Neural cell (in vitro differentiated cells): Measurements from ENCODE around the gene SLC37A1. TPM values are rescaled to one million over a fixed set of nuclear protein-coding genes. Genes with fewer than 3 reads are reported as not detected.

Experiments used
- H2AFZ ChIP-seq: fragments of 200-600, 300-800 bp; sonication (generic), shearing (Covaris generic); 2 replicates; pipeline ENCODE4 v1.6.0; 2014; ENCODE audit warnings: low read depth, mild to moderate bottlenecking, antibody characterized with exemption, low read length, moderate library complexity
- H3F3A ChIP-seq: fragments of 200-600 bp; shearing (Covaris generic); 2 replicates; pipeline ENCODE4 v1.6.1; 2016; ENCODE audit warnings: mild to moderate bottlenecking, moderate library complexity, mixed read lengths, antibody characterized with exemption, low read length; ENCODE audit not compliant: insufficient read depth, poor library complexity, severe bottlenecking
- H3K27ac ChIP-seq: fragments of 200-600, 300-800 bp; sonication (generic), shearing (Covaris generic); 2 replicates; pipeline ENCODE4 v1.5.1; 2014; ENCODE audit warnings: mild to moderate bottlenecking, low read length, moderate library complexity
- H3K27me3 ChIP-seq: fragments of 300-800, 200-600 bp; sonication (generic), shearing (Covaris generic); 2 replicates; pipeline ENCODE4 v1.6.0; 2014; ENCODE audit warnings: mild to moderate bottlenecking, low read depth, low read length, moderate library complexity; ENCODE audit not compliant: insufficient read depth
- H3K36me3 ChIP-seq: fragments of 300-800, 200-600 bp; sonication (generic), shearing (Covaris generic); 2 replicates; pipeline ENCODE4 v1.5.1; 2014; ENCODE audit warnings: mild to moderate bottlenecking, antibody characterized with exemption, low read length, moderate library complexity; ENCODE audit not compliant: insufficient read depth
- H3K4me2 ChIP-seq: fragments of 300-800, 200-600 bp; sonication (generic), shearing (Covaris generic); 2 replicates; pipeline ENCODE4 v1.6.0; 2014; ENCODE audit warnings: mild to moderate bottlenecking, low read length
- H3K4me3 ChIP-seq: fragments of 300-800, 200-600 bp; sonication (generic), shearing (Covaris generic); 2 replicates; pipeline ENCODE4 v1.5.1; 2014; ENCODE audit warnings: mild to moderate bottlenecking, low read length, moderate library complexity
- H3K79me2 ChIP-seq: fragments of 200-600 bp; shearing (Covaris generic); replicated peaks from 2 replicates; pipeline ENCODE4 v1.6.0; 2014; ENCODE audit warnings: mild to moderate bottlenecking, low read length, moderate library complexity; ENCODE audit not compliant: insufficient read depth
- H3K9ac ChIP-seq: fragments of 300-800, 200-600 bp; sonication (generic), shearing (Covaris generic); 2 replicates; pipeline ENCODE4 v1.6.1; 2016; ENCODE audit warnings: mild to moderate bottlenecking, low read length, mixed read lengths
- H3K9me2 ChIP-seq: fragments of 200-600 bp; shearing (Covaris generic); 2 replicates; pipeline ENCODE4 v1.6.1; 2016; ENCODE audit warnings: mild to moderate bottlenecking, low read length, mixed read lengths; ENCODE audit not compliant: insufficient read depth
- H3K9me3 ChIP-seq: fragments of 200-600, 300-800 bp; sonication (generic), shearing (Covaris generic); 2 replicates; pipeline ENCODE4 v1.6.1; 2016; ENCODE audit warnings: mild to moderate bottlenecking, mixed run types, low read length, moderate library complexity, mixed read lengths
- H4K20me1 ChIP-seq: fragments of 200-600 bp; shearing (Covaris generic); 2 replicates; pipeline ENCODE4 v1.6.1; 2016; ENCODE audit warnings: mild to moderate bottlenecking, mixed run types; ENCODE audit not compliant: insufficient read depth
- CTCF ChIP-seq: fragments of 450-650 bp; IDR thresholded peaks from 2 replicates; pipeline ENCODE4 v1.5.1; 2014; ENCODE audit warnings: antibody characterized with exemption, mild to moderate bottlenecking, moderate library complexity; ENCODE audit not compliant: poor library complexity, severe bottlenecking
- EP300 ChIP-seq: fragments of 450-650 bp; conservative IDR thresholded peaks from 2 replicates; pipeline ENCODE4 v1.6.1; 2014; ENCODE audit warnings: antibody characterized with exemption, mild to moderate bottlenecking, moderate library complexity; ENCODE audit not compliant: poor library complexity, severe bottlenecking
- EZH2 ChIP-seq: fragments of 200-600, 300-800 bp; shearing (Covaris generic), sonication (generic); IDR thresholded peaks from 2 replicates; pipeline ENCODE4 v1.6.1; 2014; ENCODE audit warnings: antibody characterized with exemption, low read length, borderline replicate concordance, mild to moderate bottlenecking; ENCODE audit not compliant: insufficient read depth, poor library complexity, severe bottlenecking
- MXI1 ChIP-seq: fragments of 450-650 bp; conservative IDR thresholded peaks from 2 replicates; pipeline ENCODE4 v1.6.1; 2014; ENCODE audit warnings: antibody characterized with exemption, mild to moderate bottlenecking; ENCODE audit not compliant: poor library complexity, severe bottlenecking
- POLR2AphosphoS5 ChIP-seq: IDR thresholded peaks from 2 replicates; pipeline ENCODE4 v1.6.1; 2012
- RAD21 ChIP-seq: fragments of 450-650 bp; conservative IDR thresholded peaks from 2 replicates; pipeline ENCODE4 v1.6.1; 2014; ENCODE audit warnings: antibody characterized with exemption, mild to moderate bottlenecking, moderate library complexity
- SMC3 ChIP-seq: fragments of 450-650 bp; conservative IDR thresholded peaks from 2 replicates; pipeline ENCODE4 v1.6.1; 2014; ENCODE audit warnings: antibody characterized with exemption, mild to moderate bottlenecking, moderate library complexity; ENCODE audit not compliant: poor library complexity
- TAF1 ChIP-seq: IDR thresholded peaks from 2 replicates; pipeline ENCODE4 v1.6.1; 2012; ENCODE audit warnings: low read depth
- polyA minus RNA-seq: library from RNA; depleted of rRNA, polyadenylated mRNA; stranded (reverse); fragments of >200 nt; gene quantifications from 2 replicates; pipeline ENCODE4 v1.2.3, GENCODE V29; 2014
- polyA plus RNA-seq: library from polyadenylated mRNA; depleted of rRNA; stranded (reverse); fragments of >200 nt; gene quantifications from 2 replicates; pipeline ENCODE4 v1.2.3, GENCODE V29; 2014
- TF ChIP-seq, protein P1 (sequence below): IDR thresholded peaks from 2 replicates; pipeline ENCODE4 v1.6.1; 2012; ENCODE audit warnings: borderline replicate concordance

Gene SLC37A1
- polyA plus RNA-seq (60.7 and 64.4 TPM in 2 replicates), polyA minus RNA-seq (67.8 and 75.7 TPM in 2 replicates)

DNA sequence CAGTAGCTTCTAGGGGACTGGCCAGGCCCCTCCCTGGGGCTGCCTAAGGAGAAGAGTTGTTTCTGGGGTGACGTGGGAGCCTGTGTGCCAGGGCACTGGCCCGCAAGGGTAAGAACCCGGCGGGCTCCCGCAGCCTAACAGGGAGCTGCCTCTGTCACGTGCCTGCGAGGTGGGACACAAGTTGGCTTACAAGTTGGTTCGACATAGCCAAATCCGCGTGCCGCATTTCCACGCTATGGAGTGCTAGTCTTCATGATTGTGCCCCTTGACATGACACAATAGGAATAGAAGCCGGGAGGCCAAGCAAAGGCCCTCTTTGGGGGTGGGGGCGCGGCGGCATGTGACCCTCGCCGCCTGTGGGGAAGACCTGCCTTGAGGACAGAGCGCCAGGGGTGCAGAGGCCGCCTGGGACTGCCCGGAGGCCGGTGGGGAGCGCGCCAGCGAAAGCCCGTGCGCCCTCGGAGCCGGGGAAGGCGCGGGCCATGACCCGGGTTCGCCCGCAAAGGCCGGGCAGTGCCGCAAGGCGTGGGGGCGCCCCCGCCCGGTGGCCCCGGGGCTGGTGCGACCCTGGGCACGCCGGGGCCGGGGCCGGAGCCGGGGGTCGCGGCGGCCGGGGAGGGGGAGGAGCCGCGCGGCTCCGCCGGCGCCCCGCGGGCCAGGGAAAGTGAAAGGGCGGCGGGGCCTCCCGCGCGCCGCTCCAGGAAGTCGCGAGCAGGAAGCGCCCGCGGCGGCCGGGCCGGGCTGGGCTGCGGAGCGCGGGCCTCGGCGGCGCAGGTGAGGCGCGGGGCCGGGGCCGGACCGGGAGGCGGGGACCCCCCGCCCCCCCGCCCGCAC lies at the start of gene SLC37A1:
Gene SLC37A1, plus strand, starts transcription at position 702 of the 834 bp plus-strand sequence. CDS start 4,603 bp downstream, outside the sequence.
- peak within 1 kb of the TSS; percentile 59 for H3K27ac ChIP-seq
- TF ChIP-seq RAD21 = peak; percentile 10
- no peak for TF ChIP-seq CTCF
- no peak for TF ChIP-seq MXI1
- no peak for TF ChIP-seq EZH2
- TF ChIP-seq, protein P1, sequence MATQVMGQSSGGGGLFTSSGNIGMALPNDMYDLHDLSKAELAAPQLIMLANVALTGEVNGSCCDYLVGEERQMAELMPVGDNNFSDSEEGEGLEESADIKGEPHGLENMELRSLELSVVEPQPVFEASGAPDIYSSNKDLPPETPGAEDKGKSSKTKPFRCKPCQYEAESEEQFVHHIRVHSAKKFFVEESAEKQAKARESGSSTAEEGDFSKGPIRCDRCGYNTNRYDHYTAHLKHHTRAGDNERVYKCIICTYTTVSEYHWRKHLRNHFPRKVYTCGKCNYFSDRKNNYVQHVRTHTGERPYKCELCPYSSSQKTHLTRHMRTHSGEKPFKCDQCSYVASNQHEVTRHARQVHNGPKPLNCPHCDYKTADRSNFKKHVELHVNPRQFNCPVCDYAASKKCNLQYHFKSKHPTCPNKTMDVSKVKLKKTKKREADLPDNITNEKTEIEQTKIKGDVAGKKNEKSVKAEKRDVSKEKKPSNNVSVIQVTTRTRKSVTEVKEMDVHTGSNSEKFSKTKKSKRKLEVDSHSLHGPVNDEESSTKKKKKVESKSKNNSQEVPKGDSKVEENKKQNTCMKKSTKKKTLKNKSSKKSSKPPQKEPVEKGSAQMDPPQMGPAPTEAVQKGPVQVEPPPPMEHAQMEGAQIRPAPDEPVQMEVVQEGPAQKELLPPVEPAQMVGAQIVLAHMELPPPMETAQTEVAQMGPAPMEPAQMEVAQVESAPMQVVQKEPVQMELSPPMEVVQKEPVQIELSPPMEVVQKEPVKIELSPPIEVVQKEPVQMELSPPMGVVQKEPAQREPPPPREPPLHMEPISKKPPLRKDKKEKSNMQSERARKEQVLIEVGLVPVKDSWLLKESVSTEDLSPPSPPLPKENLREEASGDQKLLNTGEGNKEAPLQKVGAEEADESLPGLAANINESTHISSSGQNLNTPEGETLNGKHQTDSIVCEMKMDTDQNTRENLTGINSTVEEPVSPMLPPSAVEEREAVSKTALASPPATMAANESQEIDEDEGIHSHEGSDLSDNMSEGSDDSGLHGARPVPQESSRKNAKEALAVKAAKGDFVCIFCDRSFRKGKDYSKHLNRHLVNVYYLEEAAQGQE = peak; percentile 38
- TF ChIP-seq POLR2AphosphoS5 = peak; percentile 20
- no peak for TF ChIP-seq SMC3
- no peak for TF ChIP-seq EP300
- TF ChIP-seq TAF1 = peak; percentile 20
- no peaks in the 10 kb centered on the region for H3K9me2 ChIP-seq
- peaks cover 6% of the 10 kb centered on the region for H3K36me3 ChIP-seq
- no peaks in the 10 kb centered on the region for H3K9me3 ChIP-seq
- H3K4me2 ChIP-seq = peak within 1 kb of the TSS; percentile 98
- H3K4me3 ChIP-seq = peak within 1 kb of the TSS; percentile 97
- no peaks in the 10 kb centered on the region for H3K27me3 ChIP-seq
- peak within 1 kb of the TSS; percentile 71 for H2AFZ ChIP-seq
- peaks cover 41% of the 10 kb centered on the region for H3K79me2 ChIP-seq
- no peaks in the 10 kb centered on the region for H3F3A ChIP-seq
- H3K9ac ChIP-seq = peak within 1 kb of the TSS; percentile 92
- H4K20me1 ChIP-seq = no peaks in the 10 kb centered on the region

DNA sequence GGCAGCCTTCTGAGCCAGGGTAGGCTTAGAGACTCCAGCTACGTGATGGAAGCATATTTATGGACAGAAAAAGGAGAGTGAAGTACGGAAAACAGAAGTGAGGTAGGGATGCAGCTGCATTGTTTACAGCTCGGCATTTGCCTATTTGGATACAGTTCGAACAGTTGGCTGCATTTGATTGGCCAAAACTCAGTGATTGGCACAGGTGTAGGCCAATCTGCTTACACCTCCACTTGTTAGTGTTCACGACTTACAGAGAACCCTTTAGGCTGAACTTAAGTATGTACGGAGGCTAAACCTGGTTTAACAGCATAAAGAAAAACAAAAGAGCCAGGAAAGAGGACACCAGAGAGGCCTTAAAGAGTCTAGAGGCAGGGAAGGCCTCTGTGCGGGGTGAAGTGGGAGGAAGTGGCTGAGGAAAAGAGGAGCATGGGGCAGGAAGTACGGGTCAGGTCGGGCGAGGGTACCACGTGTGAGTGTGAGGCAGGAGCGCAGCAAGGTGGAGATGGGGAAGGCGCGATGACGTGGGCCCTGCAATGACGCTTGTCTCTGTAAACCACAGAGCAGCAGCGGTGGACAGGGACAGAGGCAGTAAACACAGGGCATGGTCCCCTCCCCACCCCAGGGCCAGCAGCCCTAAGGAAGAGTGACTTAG lies 49.7 kb upstream of the SLC37A1 start:
- no peak overlapping the region for H2AFZ ChIP-seq
- H3K9me2 ChIP-seq = no peaks in the 10 kb centered on the region
- H3K9me3 ChIP-seq = no peaks in the 10 kb centered on the region
- H4K20me1 ChIP-seq = no peaks in the 10 kb centered on the region
- no peaks in the 10 kb centered on the region for H3K79me2 ChIP-seq
- no peaks in the 10 kb centered on the region for H3F3A ChIP-seq
- H3K27ac ChIP-seq = no peak overlapping the region
- H3K36me3 ChIP-seq = no peaks in the 10 kb centered on the region
- no peak overlapping the region for H3K4me2 ChIP-seq
- no peak for TF ChIP-seq TAF1
- TF ChIP-seq POLR2AphosphoS5 = no peak
- TF ChIP-seq SMC3 = no peak
- no peak for TF ChIP-seq EP300
- no peak for TF ChIP-seq RAD21
- TF ChIP-seq MXI1 = no peak
- no peak for TF ChIP-seq EZH2
- TF ChIP-seq, protein P1 = no peak
- no peak for TF ChIP-seq CTCF
- no peak overlapping the region for H3K9ac ChIP-seq
- no peak overlapping the region for H3K4me3 ChIP-seq
- H3K27me3 ChIP-seq = no peaks in the 10 kb centered on the region
